Lung (tissue), 13 donors: ENCODE results near the gene GALNT9. TPM values are rescaled to one million over a fixed set of nuclear protein-coding genes. Genes with fewer than 3 reads are reported as not detected.

Experiments
- ATAC-seq: fragments of 200-7000 bp; cut with Tn5 transposase; one replicate; pipeline ENCODE4 v1.9.1; 2020; ENCODE audit warnings: moderate number of reproducible peaks; ENCODE audit not compliant: insufficient read depth, low FRiP score
- DNase-seq, 3 donors: peaks; one replicate each; pipeline ENCODE4 v3.0.0-alpha.2; 2013 to 2017
- H3K27ac ChIP-seq, 2 donors: one replicate each; pipeline ENCODE4 v1.5.1; 2013; ENCODE audit warnings: mild to moderate bottlenecking in 2 of 2, moderate library complexity in 2 of 2, control low read depth in 1 of 2, inconsistent platforms in 1 of 2, low read depth in 1 of 2, low read length in 1 of 2
- H3K27me3 ChIP-seq, 3 donors: one replicate each; pipeline ENCODE4 v1.5.1; 2013; ENCODE audit warnings: low read length in 2 of 3; ENCODE audit not compliant: control insufficient read depth in 3 of 3, insufficient read depth in 3 of 3
- H3K36me3 ChIP-seq, 4 donors: one replicate each; pipeline ENCODE4 v1.5.1; 2013; ENCODE audit warnings: low read length in 4 of 4, mild to moderate bottlenecking in 1 of 4, moderate library complexity in 1 of 4; ENCODE audit not compliant: control insufficient read depth in 4 of 4, insufficient read depth in 4 of 4
- H3K4me1 ChIP-seq, 5 donors: one replicate each; pipeline ENCODE4 v1.5.1; 2013; ENCODE audit warnings: low read length in 5 of 5, mild to moderate bottlenecking in 2 of 5, moderate library complexity in 1 of 5; ENCODE audit not compliant: control insufficient read depth in 5 of 5, insufficient read depth in 5 of 5
- H3K4me3 ChIP-seq: one replicate; pipeline ENCODE4 v1.5.1; 2013; ENCODE audit warnings: mild to moderate bottlenecking, control low read depth, moderate library complexity
- H3K9ac ChIP-seq, 2 donors: one replicate each; pipeline ENCODE4 v1.5.1; 2013; ENCODE audit warnings: low read length in 2 of 2, control low read depth in 1 of 2; ENCODE audit not compliant: insufficient read depth in 1 of 2
- H3K9me3 ChIP-seq, 4 donors: one replicate each; pipeline ENCODE4 v1.5.1; 2013; ENCODE audit warnings: low read length in 3 of 4, mild to moderate bottlenecking in 1 of 4, moderate library complexity in 1 of 4; ENCODE audit not compliant: control insufficient read depth in 4 of 4, insufficient read depth in 3 of 4
- CTCF ChIP-seq: IDR thresholded peaks from 2 replicates; pipeline ENCODE4 v1.5.1; 2012; ENCODE audit warnings: mild to moderate bottlenecking; ENCODE audit errors: control extremely low read depth, extremely low read depth
- WGBS, 2 donors: extraction: QIAGEN DNeasy Blood & Tissue Kit; methylation state at CpG; one replicate each; pipeline ENCODE4 v1.1.7; 2013; 5-methylcytosine and 5-hydroxymethylcytosine counted together
- polyA plus RNA-seq, 2 donors: library from polyadenylated mRNA; stranded (reverse); fragments of 200-250 nt; gene quantifications; one replicate each; pipeline ENCODE4 v1.2.1, GENCODE V29; 2013
- small RNA-seq: library from RNA; depleted of rRNA; stranded (forward); fragments of <200 nt; gene quantifications from one replicate; pipeline ENCODE3, GENCODE V24; 2014; ENCODE audit warnings: low replicate concordance
- total RNA-seq, 2 donors: library from RNA; depleted of rRNA in 1 of 2; stranded (reverse); fragments of >200 nt in 1 of 2; gene quantifications; one replicate each; pipeline ENCODE4 v1.2.1, GENCODE V29; 2014 to 2021
- donor health status: control.
- donor health status: control.
- donor health status: Bipolar disorder and iron deficiency.
- donor health status: healthy.
- donor health status: DM: yes; HTN: yes; CAD: no.

The GALNT9 gene
- total and polyA plus RNA-seq, 4 donors: 0.13 to 1.7 (median 0.79) TPM

- no peak overlapping the region for H3K9ac ChIP-seq
- DNase-seq: no peak
- H3K4me3 ChIP-seq: no peak overlapping the region
- TF ChIP-seq CTCF: no peak
- H3K36me3 ChIP-seq: peaks cover 0 to 36% (median 3%) of the 10 kb centered on the region in 4 donors
- H3K27me3 ChIP-seq: no peaks in the 10 kb centered on the region
- ATAC-seq: no peak
- no peak overlapping the region for H3K27ac ChIP-seq
- 92 to 94% methylated on average over 19 of the region's 19 CpGs for WGBS, 2 donors
- peaks cover 0 to 21% (median 8%) of the 10 kb centered on the region in 5 donors for H3K4me1 ChIP-seq
- H3K9me3 ChIP-seq: no peaks in the 10 kb centered on the region
Observed at GRCh38 chr12:132146772-132147422, 182.5 kb downstream of the GALNT9 start.

Small RNA genes lying within 50 kb of the gene (small RNA-seq; reads per million reads assigned to genes)
- not detected for gene AC138466.3

Other genes starting within 250 kb of the GALNT9 start
- gene DDX51, start 185.3 kb downstream of the GALNT9 start, total RNA-seq: 10 to 100 TPM; 15.0 to 18.9 TPM
- 10 to 100 TPM; 15.5 to 25.9 TPM for gene DDX51, start 185.3 kb downstream of the GALNT9 start, polyA plus RNA-seq
- 10 to 100 TPM in 1 of 2 donors, 1 to 10 TPM in 1; 6.3 to 25.9 TPM for gene NOC4L, start 185.1 kb downstream of the GALNT9 start, total RNA-seq
- gene NOC4L, start 185.1 kb downstream of the GALNT9 start, polyA plus RNA-seq: 10 to 100 TPM; 25.8 to 27.8 TPM
- gene FBRSL1, start 160.6 kb upstream of the GALNT9 start, total RNA-seq: 10 to 100 TPM; 10.6 to 56.9 TPM
- 10 to 100 TPM; 21.0 to 23.5 TPM for gene FBRSL1, start 160.6 kb upstream of the GALNT9 start, polyA plus RNA-seq